ENCODE measurements around the gene ELP1.

- no peak for TF ChIP-seq CTCF (IDR thresholded peaks at IDR 0.05)
- no peak for TF ChIP-seq POLR2AphosphoS5 (IDR thresholded peaks at IDR 0.05)
These were observed 30.4 kb downstream of the ELP1 start for GRCh38 chr9:108903420-108904103.

All from sigmoid colon (tissue), 4 donors.